PFSK-1 (cell line): ENCODE results near the gene KLHL42.

ENCODE experiments used
- FOXP2 ChIP-seq: optimal IDR thresholded peaks from 2 replicates; pipeline ENCODE3; 2011; ENCODE audit warnings: borderline replicate concordance, control low read depth, inconsistent platforms; ENCODE audit not compliant: insufficient read depth; ENCODE audit errors: extremely low read length, extremely low read depth
- POLR2AphosphoS5 ChIP-seq: IDR thresholded peaks from 2 replicates; pipeline ENCODE4 v1.6.1; 2012; ENCODE audit warnings: low read depth, mild to moderate bottlenecking, control low read depth, low read length, moderate library complexity
- SIN3A ChIP-seq: IDR thresholded peaks from 2 replicates; pipeline ENCODE4 v1.6.1; 2012; ENCODE audit warnings: mild to moderate bottlenecking, low read length, moderate library complexity, borderline replicate concordance; ENCODE audit not compliant: insufficient read depth
- TAF1 ChIP-seq: IDR thresholded peaks from 2 replicates; pipeline ENCODE4 v1.6.1; 2012; ENCODE audit warnings: low read length, control low read depth, borderline replicate concordance; ENCODE audit not compliant: insufficient read depth
- TF ChIP-seq, protein P1 (sequence below), 2 experiments: IDR thresholded peaks; 2 replicates each; pipeline versions ENCODE4 v1.6.1 to v1.8.0; 2011 to 2012; ENCODE audit warnings: low read depth in 2 of 2, low read length in 2 of 2, control low read depth in 1 of 2, inconsistent platforms in 1 of 2, mild to moderate bottlenecking in 1 of 2, moderate library complexity in 1 of 2; ENCODE audit not compliant: insufficient read depth in 1 of 2

The KLHL42 gene

GRCh38 chr12:27801630-27802029 is 21.6 kb downstream of the KLHL42 start:
- no peak for TF ChIP-seq TAF1
- TF ChIP-seq, protein P1, sequence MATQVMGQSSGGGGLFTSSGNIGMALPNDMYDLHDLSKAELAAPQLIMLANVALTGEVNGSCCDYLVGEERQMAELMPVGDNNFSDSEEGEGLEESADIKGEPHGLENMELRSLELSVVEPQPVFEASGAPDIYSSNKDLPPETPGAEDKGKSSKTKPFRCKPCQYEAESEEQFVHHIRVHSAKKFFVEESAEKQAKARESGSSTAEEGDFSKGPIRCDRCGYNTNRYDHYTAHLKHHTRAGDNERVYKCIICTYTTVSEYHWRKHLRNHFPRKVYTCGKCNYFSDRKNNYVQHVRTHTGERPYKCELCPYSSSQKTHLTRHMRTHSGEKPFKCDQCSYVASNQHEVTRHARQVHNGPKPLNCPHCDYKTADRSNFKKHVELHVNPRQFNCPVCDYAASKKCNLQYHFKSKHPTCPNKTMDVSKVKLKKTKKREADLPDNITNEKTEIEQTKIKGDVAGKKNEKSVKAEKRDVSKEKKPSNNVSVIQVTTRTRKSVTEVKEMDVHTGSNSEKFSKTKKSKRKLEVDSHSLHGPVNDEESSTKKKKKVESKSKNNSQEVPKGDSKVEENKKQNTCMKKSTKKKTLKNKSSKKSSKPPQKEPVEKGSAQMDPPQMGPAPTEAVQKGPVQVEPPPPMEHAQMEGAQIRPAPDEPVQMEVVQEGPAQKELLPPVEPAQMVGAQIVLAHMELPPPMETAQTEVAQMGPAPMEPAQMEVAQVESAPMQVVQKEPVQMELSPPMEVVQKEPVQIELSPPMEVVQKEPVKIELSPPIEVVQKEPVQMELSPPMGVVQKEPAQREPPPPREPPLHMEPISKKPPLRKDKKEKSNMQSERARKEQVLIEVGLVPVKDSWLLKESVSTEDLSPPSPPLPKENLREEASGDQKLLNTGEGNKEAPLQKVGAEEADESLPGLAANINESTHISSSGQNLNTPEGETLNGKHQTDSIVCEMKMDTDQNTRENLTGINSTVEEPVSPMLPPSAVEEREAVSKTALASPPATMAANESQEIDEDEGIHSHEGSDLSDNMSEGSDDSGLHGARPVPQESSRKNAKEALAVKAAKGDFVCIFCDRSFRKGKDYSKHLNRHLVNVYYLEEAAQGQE (IDR thresholded peaks at IDR 0.05; ENCODE audit: insufficient read depth in 1 of 2, low read depth in 2 of 2, low read length in 2 of 2) = no peak
- no peak for TF ChIP-seq POLR2AphosphoS5
- no peak for TF ChIP-seq SIN3A
- no peak for TF ChIP-seq FOXP2

DNA sequence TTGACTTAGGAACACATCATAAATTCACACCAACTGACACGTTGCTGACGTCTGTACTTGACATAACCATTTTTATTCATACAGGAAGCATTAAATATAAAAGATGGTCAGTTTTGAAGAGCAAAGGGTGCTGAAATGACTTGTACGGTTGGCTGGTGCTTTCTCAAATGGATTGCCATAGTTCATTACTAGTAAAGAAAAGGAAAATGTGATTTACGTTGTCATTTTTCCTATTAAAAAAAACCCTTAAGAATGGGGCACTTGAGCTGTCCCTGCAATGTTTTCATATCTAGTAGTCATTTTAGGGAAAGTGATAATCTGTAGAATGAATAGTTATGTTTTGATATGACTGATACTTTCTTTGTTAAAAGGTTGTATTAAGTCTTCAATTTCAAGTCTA is 22.5 kb downstream of the KLHL42 start:
- TF ChIP-seq POLR2AphosphoS5 = no peak

- TF ChIP-seq SIN3A (no peak), TAF1 (no peak), POLR2AphosphoS5 (no peak), FOXP2 (no peak)
- TF ChIP-seq, protein P1 (IDR thresholded peaks at IDR 0.05; ENCODE audit: insufficient read depth in 1 of 2, low read depth in 2 of 2, low read length in 2 of 2) = no peak
Measured at GRCh38 chr12:27802936-27803335, 22.9 kb downstream of the KLHL42 start.

- TF ChIP-seq, protein P1 (IDR thresholded peaks at IDR 0.05; ENCODE audit: insufficient read depth in 1 of 2, low read depth in 2 of 2, low read length in 2 of 2) = no peak
- TF ChIP-seq FOXP2 (no peak), SIN3A (no peak)
Measured at GRCh38 chr12:27805238-27805637, 25.2 kb downstream of the KLHL42 start.

- TF ChIP-seq TAF1 = no peak
- TF ChIP-seq FOXP2 = no peak
- TF ChIP-seq POLR2AphosphoS5 = no peak
- TF ChIP-seq SIN3A = no peak
- TF ChIP-seq, protein P1 (IDR thresholded peaks at IDR 0.05; ENCODE audit: insufficient read depth in 1 of 2, low read depth in 2 of 2, low read length in 2 of 2) = no peak
Measured at GRCh38 chr12:27806259-27806658, 26.2 kb downstream of the KLHL42 start.

DNA sequence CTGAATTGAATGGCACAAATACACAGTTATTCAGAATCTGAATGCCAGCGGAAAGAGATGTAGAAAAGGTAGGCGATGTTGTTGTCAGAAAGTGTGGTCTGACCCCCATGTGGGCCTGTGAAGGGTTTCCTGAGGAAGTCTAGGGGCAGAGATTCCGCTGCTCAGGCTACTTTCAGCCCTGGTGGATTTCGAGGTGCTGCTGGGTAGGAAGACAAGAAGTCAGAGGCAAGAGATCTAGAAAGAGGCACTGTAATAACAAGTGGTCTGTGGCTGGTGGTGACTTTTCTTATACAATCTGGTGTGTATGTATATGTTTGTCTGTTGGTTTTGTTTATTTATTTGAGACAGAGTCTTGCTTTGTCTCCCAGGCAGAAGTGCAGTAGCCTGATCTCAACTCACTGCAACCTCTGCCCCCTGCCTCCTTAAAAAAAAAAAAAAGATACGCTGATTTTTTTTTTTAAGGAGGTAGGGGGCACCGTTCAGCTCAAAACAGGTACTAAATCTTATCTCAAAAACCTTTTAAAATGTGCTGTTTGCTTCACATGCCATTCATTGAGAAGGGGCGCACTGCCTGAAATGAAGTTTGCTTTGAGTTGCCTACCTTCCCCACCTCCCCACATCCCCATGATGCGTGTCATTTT is 27.1 kb downstream of the KLHL42 start:
- TF ChIP-seq TAF1 (no peak), POLR2AphosphoS5 (no peak), SIN3A (no peak), FOXP2 (no peak)
- TF ChIP-seq, protein P1 (IDR thresholded peaks at IDR 0.05; ENCODE audit: insufficient read depth in 1 of 2, low read depth in 2 of 2, low read length in 2 of 2) = no peak
